ENCODE results near the gene EIF6. TPM values are rescaled to one million over a fixed set of nuclear protein-coding genes. Genes with fewer than 3 reads are reported as not detected.
"Not testable (repeated sequence)": the region's sequence is repeated elsewhere in the genome, so short reads cannot be mapped to it uniquely, and the experiment has no call there.

The EIF6 gene
- total and polyA plus RNA-seq, 2 donors (not counting 1 experiment from before 2014, with no cell fraction given) = 74.1 to 81.2 TPM

GRCh38 chr20:35317416-35318210 lies 33.0 kb upstream of the EIF6 start:
- WGBS (ENCODE audit: insufficient coverage) = 83% methylated on average over 2 of the region's 5 CpGs
- Histone ChIP-seq H3K79me2 (ENCODE audit: control insufficient read depth, insufficient read depth, low read length) (no peaks in the 10 kb centered on the region), H4K20me1 (ENCODE audit: control insufficient read depth, insufficient read depth, low read length, poor library complexity, severe bottlenecking) (no peaks in the 10 kb centered on the region), H3K4me2 (replicated peaks; ENCODE audit: low read depth, low read length, poor library complexity, severe bottlenecking) (no peak overlapping the region), H2AFZ (ENCODE audit: insufficient read depth, low read depth, low read length, poor library complexity, severe bottlenecking) (no peak overlapping the region), H3K4me3 (ENCODE audit: control extremely low read depth in 1 of 5, extremely low read depth in 1 of 5, insufficient read depth in 1 of 5, low read depth in 2 of 5, low read length in 4 of 5) (no peak overlapping the region), H3K4me1 (ENCODE audit: control insufficient read depth in 2 of 2, insufficient read depth in 2 of 2, low read length in 2 of 2) (no peaks in the 10 kb centered on the region), H3K9me3 (ENCODE audit: control extremely low read depth in 1 of 3, control insufficient read depth in 2 of 3, insufficient read depth in 1 of 3, low read length in 2 of 3) (no peaks in the 10 kb centered on the region), H3K27me3 (replicated peaks in 1 of 4; ENCODE audit: control extremely low read depth in 1 of 4, control insufficient read depth in 3 of 4, insufficient read depth in 4 of 4, low read length in 3 of 4) (no peaks in the 10 kb centered on the region), H3K27ac (ENCODE audit: low read length in 2 of 2) (no peak overlapping the region), H3K36me3 (replicated peaks in 1 of 2; ENCODE audit: control extremely low read depth in 1 of 2, control insufficient read depth in 1 of 2, extremely low read depth in 1 of 2, insufficient read depth in 2 of 2, low read length in 1 of 2) (peaks cover 0 to 7% of the 10 kb centered on the region in 2 experiments), H3K9ac (ENCODE audit: low read length) (no peak overlapping the region)
- H3K4me1 Mint-ChIP-seq = no peaks in the 10 kb centered on the region
- ATAC-seq (ENCODE audit: low read depth) (no peak), DNase-seq (no peak)
- ChIA-PET POLR2A (interaction anchor here (0.6 kb wide), 1 partner anchor 827 kb away, joined by 5 read pairs; no protein-coding TSS in a partner anchor), CTCF (interaction anchor here (0.5 to 1.8 kb wide), 3 partner anchors 10 to 1360 kb away, joined by 3 to 7 read pairs (median 4); no protein-coding TSS in a partner anchor)
- intact Hi-C loops (cut with micrococcal nuclease) = no loop called here
- H3K9me3 Mint-ChIP-seq (ENCODE audit: insufficient read depth) = no peaks in the 10 kb centered on the region
- H3K4me3 Mint-ChIP-seq = no peak overlapping the region
- no peaks in the 10 kb centered on the region for H3K27me3 Mint-ChIP-seq
- H3K27ac Mint-ChIP-seq = no peak overlapping the region
- no peak for TF ChIP-seq EZH2 (IDR thresholded peaks at IDR 0.05; ENCODE audit: borderline replicate concordance, insufficient read depth, low read depth, low read length, poor library complexity, severe bottlenecking)
- no peak for TF ChIP-seq CTCF (IDR thresholded peaks at IDR 0.05)

- H3K79me2 ChIP-seq (ENCODE audit: control insufficient read depth, insufficient read depth, low read length) = no peaks in the 10 kb centered on the region
- ChIA-PET POLR2A (no interaction called here), CTCF (no interaction called here)
- Mint-ChIP-seq H3K27me3 (no peaks in the 10 kb centered on the region), H3K27ac (no peak overlapping the region), H3K4me3 (no peak overlapping the region), H3K4me1 (no peaks in the 10 kb centered on the region), H3K9me3 (ENCODE audit: insufficient read depth) (no peaks in the 10 kb centered on the region)
- peaks cover 0 to 9% of the 10 kb centered on the region in 2 experiments for H3K36me3 ChIP-seq (replicated peaks in 1 of 2; ENCODE audit: control extremely low read depth in 1 of 2, control insufficient read depth in 1 of 2, extremely low read depth in 1 of 2, insufficient read depth in 2 of 2, low read length in 1 of 2)
- H3K4me3 ChIP-seq (ENCODE audit: control extremely low read depth in 1 of 5, extremely low read depth in 1 of 5, insufficient read depth in 1 of 5, low read depth in 2 of 5, low read length in 4 of 5) = no peak overlapping the region
- H3K4me1 ChIP-seq (ENCODE audit: control insufficient read depth in 2 of 2, insufficient read depth in 2 of 2, low read length in 2 of 2) = no peaks in the 10 kb centered on the region
- DNase-seq (no peak), ATAC-seq (ENCODE audit: low read depth) (no peak)
- H3K27ac ChIP-seq (ENCODE audit: low read length in 2 of 2) = no peak overlapping the region
- no peaks in the 10 kb centered on the region for H4K20me1 ChIP-seq (ENCODE audit: control insufficient read depth, insufficient read depth, low read length, poor library complexity, severe bottlenecking)
- H3K9me3 ChIP-seq (ENCODE audit: control extremely low read depth in 1 of 3, control insufficient read depth in 2 of 3, insufficient read depth in 1 of 3, low read length in 2 of 3) = no peaks in the 10 kb centered on the region
- H3K9ac ChIP-seq (ENCODE audit: low read length) = no peak overlapping the region
- no peaks in the 10 kb centered on the region for H3K27me3 ChIP-seq (replicated peaks in 1 of 4; ENCODE audit: control extremely low read depth in 1 of 4, control insufficient read depth in 3 of 4, insufficient read depth in 4 of 4, low read length in 3 of 4)
- intact Hi-C loops (cut with micrococcal nuclease) = no loop called here
- H2AFZ ChIP-seq (ENCODE audit: insufficient read depth, low read depth, low read length, poor library complexity, severe bottlenecking) = no peak overlapping the region
- WGBS (ENCODE audit: insufficient coverage) = 100% methylated on average over 1 of the region's 2 CpGs
- no peak for TF ChIP-seq CTCF (IDR thresholded peaks at IDR 0.05)
- no peak overlapping the region for H3K4me2 ChIP-seq (replicated peaks; ENCODE audit: low read depth, low read length, poor library complexity, severe bottlenecking)
Observed at GRCh38 chr20:35316086-35316485, 31.5 kb upstream of the EIF6 start.

- H3K36me3 ChIP-seq (replicated peaks in 1 of 2; ENCODE audit: control extremely low read depth in 1 of 2, control insufficient read depth in 1 of 2, extremely low read depth in 1 of 2, insufficient read depth in 2 of 2, low read length in 1 of 2); H3K27me3 Mint-ChIP-seq; H3K9ac ChIP-seq (ENCODE audit: low read length); H3K27ac Mint-ChIP-seq; H4K20me1 ChIP-seq (ENCODE audit: control insufficient read depth, insufficient read depth, low read length, poor library complexity, severe bottlenecking); intact Hi-C loops (cut with micrococcal nuclease); POLR2A ChIA-PET; H3K4me3 ChIP-seq (ENCODE audit: control extremely low read depth in 1 of 5, extremely low read depth in 1 of 5, insufficient read depth in 1 of 5, low read depth in 2 of 5, low read length in 4 of 5); H3K9me3 ChIP-seq (ENCODE audit: control extremely low read depth in 1 of 3, control insufficient read depth in 2 of 3, insufficient read depth in 1 of 3, low read length in 2 of 3); H3K27ac ChIP-seq (ENCODE audit: low read length in 2 of 2); H3K4me1 Mint-ChIP-seq; H3K4me2 ChIP-seq (replicated peaks; ENCODE audit: low read depth, low read length, poor library complexity, severe bottlenecking); H3K79me2 ChIP-seq (ENCODE audit: control insufficient read depth, insufficient read depth, low read length); H3K4me3 Mint-ChIP-seq; ATAC-seq (ENCODE audit: low read depth); DNase-seq; H3K27me3 ChIP-seq (replicated peaks in 1 of 4; ENCODE audit: control extremely low read depth in 1 of 4, control insufficient read depth in 3 of 4, insufficient read depth in 4 of 4, low read length in 3 of 4); H3K9me3 Mint-ChIP-seq (ENCODE audit: insufficient read depth); H2AFZ ChIP-seq (ENCODE audit: insufficient read depth, low read depth, low read length, poor library complexity, severe bottlenecking); CTCF ChIA-PET; H3K4me1 ChIP-seq (ENCODE audit: control insufficient read depth in 2 of 2, insufficient read depth in 2 of 2, low read length in 2 of 2): not testable (repeated sequence)
- 100% methylated on average over 5 of the region's 7 CpGs for WGBS (ENCODE audit: insufficient coverage)
Observed at GRCh38 chr20:35315632-35316020, 31.1 kb upstream of the EIF6 start.

Measured in B cell (primary cell).